HG02973 (cell line): ENCODE data around the gene WBP1.

Experiments used
- ATAC-seq: cut with Tn5 transposase; IDR thresholded peaks from one replicate; pipeline ENCODE4 v1.9.1; 2021; ENCODE audit warnings: moderate library complexity; ENCODE audit not compliant: unreplicated experiment

WBP1 gene

DNA sequence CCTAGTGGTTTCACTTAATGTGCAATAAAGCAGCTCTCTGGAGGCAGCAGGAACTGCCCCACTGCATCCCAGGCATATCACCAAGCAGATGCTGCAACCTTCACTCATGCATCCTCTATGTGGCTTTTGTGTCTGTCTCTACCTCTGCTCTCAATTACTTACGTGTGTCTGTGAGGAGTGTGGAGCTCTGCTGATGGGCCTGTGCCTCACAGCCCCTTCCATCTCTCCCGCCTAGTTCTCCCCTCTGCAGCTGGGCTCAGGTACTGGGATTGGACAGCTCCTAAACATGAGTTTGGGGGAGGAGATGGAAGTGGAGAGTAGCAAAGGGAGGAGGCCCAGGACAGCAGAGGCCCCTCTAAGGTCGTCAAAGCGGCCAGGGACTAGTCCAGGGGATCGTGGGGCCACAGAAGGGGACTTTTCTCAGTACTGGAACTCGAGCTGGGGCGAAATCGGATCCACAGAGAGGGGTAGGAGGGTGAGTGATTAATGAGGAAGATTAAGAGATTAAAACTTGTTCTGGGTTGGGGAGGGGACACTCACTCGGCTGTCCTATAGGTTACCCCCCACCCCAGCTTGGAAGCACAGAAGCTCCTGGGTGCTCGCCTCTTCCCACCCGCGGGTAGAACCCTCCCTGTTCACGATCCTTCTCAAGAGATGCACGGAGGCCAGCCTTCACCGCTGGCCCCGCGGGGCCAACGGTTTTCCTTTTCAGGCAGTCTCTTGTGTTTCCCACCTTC is 43.3 kb downstream of the WBP1 start:
- no peak for ATAC-seq

- ATAC-seq = no peak
These were observed 44.0 kb downstream of the WBP1 start for GRCh38 chr2:74502147-74502719.

GRCh38 chr2:74502720-74503505 is 44.7 kb downstream of the WBP1 start:
- peak; percentile 37 for ATAC-seq

- no peak for ATAC-seq
These were observed 45.6 kb downstream of the WBP1 start for GRCh38 chr2:74503506-74504475.

DNA sequence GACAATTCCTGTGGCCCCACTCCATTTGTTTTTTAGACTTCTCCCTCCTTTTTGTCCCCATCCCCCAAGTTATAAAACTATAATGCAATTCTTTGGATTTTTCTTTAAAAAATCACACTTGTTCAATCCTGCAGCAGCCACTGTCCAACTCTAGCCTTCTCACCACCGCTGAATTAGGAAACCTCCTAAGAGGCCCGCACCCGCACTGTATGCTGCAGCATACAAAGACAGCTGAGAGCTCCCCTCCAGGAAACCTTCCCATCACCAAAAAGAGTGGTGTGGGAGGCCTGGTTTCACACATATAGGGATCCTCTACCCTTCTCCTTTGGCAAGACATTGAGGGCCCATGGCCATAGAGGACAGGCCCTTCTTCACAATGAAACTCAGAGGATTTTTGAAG is 46.4 kb downstream of the WBP1 start:
- ATAC-seq = no peak

DNA sequence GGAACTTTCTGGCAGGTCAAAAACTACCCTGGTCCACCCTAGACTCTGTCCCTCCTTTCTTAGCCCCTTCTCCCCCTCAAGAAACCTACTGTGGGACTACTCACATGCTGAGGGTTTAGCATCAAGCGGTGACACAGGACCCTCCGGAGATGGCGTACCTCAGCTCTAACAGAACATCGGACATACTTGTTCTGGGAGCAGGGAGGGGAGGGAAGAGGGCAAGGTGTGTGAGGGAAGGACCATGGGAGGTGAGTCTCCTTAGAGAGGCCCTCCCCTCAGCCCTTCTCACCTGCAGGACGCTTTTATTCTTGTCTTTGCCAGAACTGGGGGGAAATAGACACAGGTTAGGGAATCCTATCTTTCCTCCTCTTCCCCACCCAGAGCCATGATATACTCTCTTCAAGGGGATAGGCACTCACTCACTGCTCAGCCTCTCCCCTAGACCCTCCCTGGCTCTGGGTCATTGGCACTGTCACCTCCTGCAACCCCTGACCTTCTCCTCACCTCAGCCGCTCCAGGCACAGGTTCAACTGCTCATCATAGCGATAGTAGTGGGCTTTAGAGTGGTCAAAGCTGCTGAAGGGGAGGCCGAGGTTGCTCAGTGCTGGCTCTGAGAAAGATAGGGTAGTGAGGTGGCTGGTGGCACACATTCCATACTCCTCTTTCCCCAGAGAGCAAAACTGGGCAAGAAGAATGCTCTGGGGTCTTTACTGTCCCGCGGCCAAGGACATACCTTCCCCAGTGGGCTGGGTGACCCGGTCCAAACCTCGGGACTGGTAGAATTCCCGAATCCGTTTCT is 47.4 kb downstream of the WBP1 start:
- ATAC-seq = no peak

- ATAC-seq = peak; percentile 83
These were observed 49.1 kb downstream of the WBP1 start, which contains the start of gene PCGF1 for GRCh38 chr2:74507145-74507925. Gene PCGF1 (minus strand): TSS chr2:74507695. CDS start chr2:74507668, 27 bp downstream.

DNA sequence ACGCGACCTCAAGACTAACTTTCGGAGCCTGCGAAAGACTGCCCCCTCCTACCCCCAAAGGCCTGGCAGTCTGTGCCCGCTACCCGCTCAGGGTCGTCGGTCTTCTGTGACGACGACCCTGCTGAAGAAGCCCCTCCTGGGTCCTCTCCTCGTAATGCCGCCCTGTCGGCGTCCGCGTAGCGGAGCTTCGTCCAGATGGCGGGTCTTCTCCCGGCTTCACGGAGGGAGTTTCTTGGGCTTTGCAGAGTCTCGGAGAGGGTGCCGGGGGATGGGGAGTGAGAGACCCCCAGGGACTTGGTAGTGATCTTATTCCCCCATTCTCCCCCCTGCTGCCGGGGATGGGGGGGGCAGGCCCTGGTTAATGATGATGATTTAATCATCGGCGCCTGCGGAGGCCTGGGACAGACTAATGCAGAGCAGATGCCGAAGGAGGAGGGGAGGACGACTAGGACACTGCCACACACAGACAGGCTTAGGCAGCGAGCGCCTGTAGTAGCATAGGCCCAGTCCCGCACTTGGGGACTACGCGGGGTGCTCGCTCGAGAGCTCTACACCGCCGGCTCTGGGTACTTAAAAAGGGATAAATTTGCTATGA is 49.8 kb downstream of the WBP1 start:
- ATAC-seq = peak; percentile 4

DNA sequence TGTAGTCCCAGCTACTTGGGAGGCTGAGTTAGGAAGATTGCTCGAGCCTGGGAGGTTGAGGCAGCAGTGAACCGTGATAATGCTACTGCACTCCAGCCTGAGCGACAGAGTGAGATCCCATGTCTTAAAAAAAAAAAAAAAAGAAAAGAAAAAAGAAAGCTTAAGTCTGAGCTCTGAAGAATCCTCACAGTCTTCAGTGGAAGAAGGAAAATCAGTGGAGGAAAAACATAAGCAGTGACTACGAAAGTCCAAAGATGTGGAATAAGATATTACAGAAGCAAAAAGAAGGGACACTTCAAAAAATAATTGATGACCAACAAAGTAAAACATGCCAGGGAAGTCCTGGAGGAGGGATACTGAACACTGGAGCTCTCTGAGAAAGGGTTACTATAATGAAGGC is 52.0 kb downstream of the WBP1 start:
- no peak for ATAC-seq
